HepG2 (cell line): ENCODE measurements around the gene WNK2. TPM values are rescaled to one million over a fixed set of nuclear protein-coding genes. Genes with fewer than 3 reads are reported as not detected.

ENCODE experiments used
- DR1 ChIP-seq: sonication (generic); formaldehyde crosslinking; IDR thresholded peaks from 2 replicates; pipeline ENCODE4 v1.8.0; 2021; ENCODE audit warnings: mild to moderate bottlenecking, missing genetic modification reagents, inconsistent platforms
- HES4 ChIP-seq: sonication (generic); formaldehyde crosslinking; IDR thresholded peaks from 2 replicates; pipeline ENCODE4 v1.9.0; 2021; ENCODE audit warnings: mild to moderate bottlenecking, missing genetic modification reagents, borderline replicate concordance
- KLF13 ChIP-seq: sonication (generic); formaldehyde crosslinking; IDR thresholded peaks from 2 replicates; pipeline ENCODE4 v1.4.0; 2020; ENCODE audit warnings: mild to moderate bottlenecking, missing genetic modification reagents
- SMC3 ChIP-seq: IDR thresholded peaks from 2 replicates; pipeline ENCODE4 v1.6.1; 2011; ENCODE audit warnings: low read length, improper control_type of control experiment
- ZNF3 ChIP-seq: IDR thresholded peaks from 2 replicates; pipeline ENCODE4 v1.7.0; 2017; ENCODE audit warnings: inconsistent platforms
- ZNF431 ChIP-seq: sonication (generic); formaldehyde crosslinking; IDR thresholded peaks from 2 replicates; pipeline ENCODE4 v1.9.0; 2022; ENCODE audit warnings: missing genetic modification reagents, low read depth, mild to moderate bottlenecking, borderline replicate concordance
- ZNF782 ChIP-seq: sonication (generic); formaldehyde crosslinking; IDR thresholded peaks from 2 replicates; pipeline ENCODE4 v1.4.0; 2020; ENCODE audit warnings: missing genetic modification reagents, mild to moderate bottlenecking, borderline replicate concordance
- polyA plus RNA-seq, 8 experiments: library from polyadenylated mRNA; depleted of rRNA in 3 of 8; stranded (reverse) in 7 of 8; unstranded in 1 of 8; fragments of >200 nt; fragmentation: Illumina TruSeq in 4 of 8; extraction: Trizol in 4 of 8; gene quantifications; 2 replicates each; pipeline versions ENCODE4 v1.2.1 to v1.2.3, GENCODE V29; 2011 to 2016; ENCODE audit warnings: low read depth in 4 of 8, missing spikeins in 1 of 8, mixed read lengths in 1 of 8; ENCODE audit not compliant: insufficient read depth in 1 of 8
- total RNA-seq, 5 experiments: library from RNA; depleted of rRNA; stranded (reverse); fragments of >200 nt; fragmentation: Illumina TruSeq; extraction: Trizol; gene quantifications; 2 replicates each; pipeline ENCODE4 v1.2.3, GENCODE V29; 2016; ENCODE audit warnings: low read depth in 1 of 5
- TF ChIP-seq, protein P1 (sequence below): sonication (generic); formaldehyde crosslinking; IDR thresholded peaks from 2 replicates; pipeline ENCODE4 v1.9.0; 2022; ENCODE audit warnings: missing genetic modification reagents, mild to moderate bottlenecking, borderline replicate concordance
- TF ChIP-seq, protein P2 (sequence below): sonication (generic); formaldehyde crosslinking; conservative IDR thresholded peaks from 2 replicates; pipeline ENCODE4 v1.8.0; 2022; ENCODE audit warnings: missing genetic modification reagents
- TF ChIP-seq, protein P3 (sequence below): sonication (generic); formaldehyde crosslinking; IDR thresholded peaks from 2 replicates; pipeline ENCODE4 v1.5.1; 2020; ENCODE audit warnings: mild to moderate bottlenecking, moderate library complexity, missing genetic modification reagents
- TF ChIP-seq, protein P4 (sequence below): sonication (generic); formaldehyde crosslinking; IDR thresholded peaks from 2 replicates; pipeline ENCODE4 v1.5.0; 2020; ENCODE audit warnings: mild to moderate bottlenecking, missing genetic modification reagents
- TF ChIP-seq, protein P5 (sequence below): IDR thresholded peaks from 2 replicates; pipeline ENCODE4 v1.4.0; 2020; ENCODE audit warnings: mild to moderate bottlenecking, missing genetic modification reagents
- TF ChIP-seq, protein P6 (sequence below): sonication (generic); formaldehyde crosslinking; IDR thresholded peaks from 2 replicates; pipeline ENCODE4 v1.4.0; 2020; ENCODE audit warnings: missing genetic modification reagents

WNK2 gene
- total and polyA plus RNA-seq, 2 of the 13 experiments (the other 11 are each of a cell fraction or from before 2014, with no cell fraction given), result 10.5 to 12.0 TPM

DNA sequence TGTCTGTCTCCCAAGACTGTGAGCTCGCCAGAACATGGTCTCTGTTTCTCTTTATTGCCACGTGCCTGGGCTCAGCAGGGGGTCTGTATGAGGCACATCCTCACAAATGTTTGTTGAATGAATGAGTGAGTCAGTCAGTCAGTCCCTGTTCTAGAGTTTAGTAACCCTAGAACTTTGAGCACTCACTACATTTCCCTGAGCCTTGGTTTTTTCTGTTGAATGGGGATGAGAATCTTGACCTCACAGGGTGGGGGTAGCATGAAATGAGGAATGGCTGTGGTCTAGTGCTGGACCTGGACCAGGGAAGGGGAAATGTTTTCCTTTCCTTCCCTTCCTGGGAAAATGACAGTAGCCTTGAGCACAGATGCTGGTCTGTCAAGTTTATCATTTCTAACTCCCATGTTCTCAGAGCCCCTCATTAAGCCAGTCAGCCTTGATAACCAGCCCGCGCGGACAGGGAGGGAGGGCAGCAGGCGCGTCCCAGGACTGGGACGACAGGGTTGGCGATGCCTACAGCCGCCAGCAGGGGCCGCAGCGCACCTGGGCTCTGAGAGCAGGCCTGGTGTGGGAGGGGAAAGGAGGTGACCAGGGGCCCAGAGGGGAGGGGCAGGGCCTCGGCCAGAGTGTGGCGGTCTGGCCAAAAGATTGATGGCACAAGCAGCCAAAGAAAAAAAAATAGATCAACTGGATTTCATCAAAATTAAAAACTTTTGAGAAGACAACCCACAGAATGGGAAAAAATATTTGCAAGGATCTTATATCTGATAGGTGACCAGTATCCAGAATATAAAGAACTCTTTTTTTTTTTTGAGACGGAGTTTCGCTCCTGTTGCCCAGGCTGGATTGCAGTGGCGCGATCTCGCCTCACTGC, 24.1 kb upstream of the WNK2 start (continued):
- TF ChIP-seq, protein P1, sequence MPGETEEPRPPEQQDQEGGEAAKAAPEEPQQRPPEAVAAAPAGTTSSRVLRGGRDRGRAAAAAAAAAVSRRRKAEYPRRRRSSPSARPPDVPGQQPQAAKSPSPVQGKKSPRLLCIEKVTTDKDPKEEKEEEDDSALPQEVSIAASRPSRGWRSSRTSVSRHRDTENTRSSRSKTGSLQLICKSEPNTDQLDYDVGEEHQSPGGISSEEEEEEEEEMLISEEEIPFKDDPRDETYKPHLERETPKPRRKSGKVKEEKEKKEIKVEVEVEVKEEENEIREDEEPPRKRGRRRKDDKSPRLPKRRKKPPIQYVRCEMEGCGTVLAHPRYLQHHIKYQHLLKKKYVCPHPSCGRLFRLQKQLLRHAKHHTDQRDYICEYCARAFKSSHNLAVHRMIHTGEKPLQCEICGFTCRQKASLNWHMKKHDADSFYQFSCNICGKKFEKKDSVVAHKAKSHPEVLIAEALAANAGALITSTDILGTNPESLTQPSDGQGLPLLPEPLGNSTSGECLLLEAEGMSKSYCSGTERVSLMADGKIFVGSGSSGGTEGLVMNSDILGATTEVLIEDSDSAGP (CRISPR knock-in tag), result peak; percentile 75
- TF ChIP-seq ZNF431 (no peak), SMC3 (peak; percentile 66; the same call in 1 of the 2 replicates), KLF13 (CRISPR knock-in tag) (no peak), HES4 (CRISPR knock-in tag) (peak; percentile 33; the same call in 1 of the 2 replicates), DR1 (CRISPR knock-in tag) (no peak), ZNF3 (CRISPR knock-in tag) (peak; percentile 85), ZNF782 (CRISPR knock-in tag) (no peak)
- TF ChIP-seq, protein P2, sequence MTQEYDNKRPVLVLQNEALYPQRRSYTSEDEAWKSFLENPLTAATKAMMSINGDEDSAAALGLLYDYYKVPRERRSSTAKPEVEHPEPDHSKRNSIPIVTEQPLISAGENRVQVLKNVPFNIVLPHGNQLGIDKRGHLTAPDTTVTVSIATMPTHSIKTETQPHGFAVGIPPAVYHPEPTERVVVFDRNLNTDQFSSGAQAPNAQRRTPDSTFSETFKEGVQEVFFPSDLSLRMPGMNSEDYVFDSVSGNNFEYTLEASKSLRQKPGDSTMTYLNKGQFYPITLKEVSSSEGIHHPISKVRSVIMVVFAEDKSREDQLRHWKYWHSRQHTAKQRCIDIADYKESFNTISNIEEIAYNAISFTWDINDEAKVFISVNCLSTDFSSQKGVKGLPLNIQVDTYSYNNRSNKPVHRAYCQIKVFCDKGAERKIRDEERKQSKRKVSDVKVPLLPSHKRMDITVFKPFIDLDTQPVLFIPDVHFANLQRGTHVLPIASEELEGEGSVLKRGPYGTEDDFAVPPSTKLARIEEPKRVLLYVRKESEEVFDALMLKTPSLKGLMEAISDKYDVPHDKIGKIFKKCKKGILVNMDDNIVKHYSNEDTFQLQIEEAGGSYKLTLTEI (CRISPR knock-in tag), result no peak
- TF ChIP-seq, protein P3, sequence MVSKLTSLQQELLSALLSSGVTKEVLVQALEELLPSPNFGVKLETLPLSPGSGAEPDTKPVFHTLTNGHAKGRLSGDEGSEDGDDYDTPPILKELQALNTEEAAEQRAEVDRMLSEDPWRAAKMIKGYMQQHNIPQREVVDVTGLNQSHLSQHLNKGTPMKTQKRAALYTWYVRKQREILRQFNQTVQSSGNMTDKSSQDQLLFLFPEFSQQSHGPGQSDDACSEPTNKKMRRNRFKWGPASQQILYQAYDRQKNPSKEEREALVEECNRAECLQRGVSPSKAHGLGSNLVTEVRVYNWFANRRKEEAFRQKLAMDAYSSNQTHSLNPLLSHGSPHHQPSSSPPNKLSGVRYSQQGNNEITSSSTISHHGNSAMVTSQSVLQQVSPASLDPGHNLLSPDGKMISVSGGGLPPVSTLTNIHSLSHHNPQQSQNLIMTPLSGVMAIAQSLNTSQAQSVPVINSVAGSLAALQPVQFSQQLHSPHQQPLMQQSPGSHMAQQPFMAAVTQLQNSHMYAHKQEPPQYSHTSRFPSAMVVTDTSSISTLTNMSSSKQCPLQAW (CRISPR knock-in tag), result peak; percentile 80
- TF ChIP-seq, protein P4, sequence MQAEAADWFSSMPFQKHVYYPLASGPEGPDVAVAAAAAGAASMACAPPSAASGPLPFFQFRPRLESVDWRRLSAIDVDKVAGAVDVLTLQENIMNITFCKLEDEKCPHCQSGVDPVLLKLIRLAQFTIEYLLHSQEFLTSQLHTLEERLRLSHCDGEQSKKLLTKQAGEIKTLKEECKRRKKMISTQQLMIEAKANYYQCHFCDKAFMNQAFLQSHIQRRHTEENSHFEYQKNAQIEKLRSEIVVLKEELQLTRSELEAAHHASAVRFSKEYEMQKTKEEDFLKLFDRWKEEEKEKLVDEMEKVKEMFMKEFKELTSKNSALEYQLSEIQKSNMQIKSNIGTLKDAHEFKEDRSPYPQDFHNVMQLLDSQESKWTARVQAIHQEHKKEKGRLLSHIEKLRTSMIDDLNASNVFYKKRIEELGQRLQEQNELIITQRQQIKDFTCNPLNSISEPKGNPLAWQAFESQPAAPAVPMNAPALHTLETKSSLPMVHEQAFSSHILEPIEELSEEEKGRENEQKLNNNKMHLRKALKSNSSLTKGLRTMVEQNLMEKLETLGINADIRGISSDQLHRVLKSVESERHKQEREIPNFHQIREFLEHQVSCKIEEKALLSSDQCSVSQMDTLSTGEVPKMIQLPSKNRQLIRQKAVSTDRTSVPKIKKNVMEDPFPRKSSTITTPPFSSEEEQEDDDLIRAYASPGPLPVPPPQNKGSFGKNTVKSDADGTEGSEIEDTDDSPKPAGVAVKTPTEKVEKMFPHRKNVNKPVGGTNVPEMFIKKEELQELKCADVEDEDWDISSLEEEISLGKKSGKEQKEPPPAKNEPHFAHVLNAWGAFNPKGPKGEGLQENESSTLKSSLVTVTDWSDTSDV (CRISPR knock-in tag), result no peak
- TF ChIP-seq, protein P5, sequence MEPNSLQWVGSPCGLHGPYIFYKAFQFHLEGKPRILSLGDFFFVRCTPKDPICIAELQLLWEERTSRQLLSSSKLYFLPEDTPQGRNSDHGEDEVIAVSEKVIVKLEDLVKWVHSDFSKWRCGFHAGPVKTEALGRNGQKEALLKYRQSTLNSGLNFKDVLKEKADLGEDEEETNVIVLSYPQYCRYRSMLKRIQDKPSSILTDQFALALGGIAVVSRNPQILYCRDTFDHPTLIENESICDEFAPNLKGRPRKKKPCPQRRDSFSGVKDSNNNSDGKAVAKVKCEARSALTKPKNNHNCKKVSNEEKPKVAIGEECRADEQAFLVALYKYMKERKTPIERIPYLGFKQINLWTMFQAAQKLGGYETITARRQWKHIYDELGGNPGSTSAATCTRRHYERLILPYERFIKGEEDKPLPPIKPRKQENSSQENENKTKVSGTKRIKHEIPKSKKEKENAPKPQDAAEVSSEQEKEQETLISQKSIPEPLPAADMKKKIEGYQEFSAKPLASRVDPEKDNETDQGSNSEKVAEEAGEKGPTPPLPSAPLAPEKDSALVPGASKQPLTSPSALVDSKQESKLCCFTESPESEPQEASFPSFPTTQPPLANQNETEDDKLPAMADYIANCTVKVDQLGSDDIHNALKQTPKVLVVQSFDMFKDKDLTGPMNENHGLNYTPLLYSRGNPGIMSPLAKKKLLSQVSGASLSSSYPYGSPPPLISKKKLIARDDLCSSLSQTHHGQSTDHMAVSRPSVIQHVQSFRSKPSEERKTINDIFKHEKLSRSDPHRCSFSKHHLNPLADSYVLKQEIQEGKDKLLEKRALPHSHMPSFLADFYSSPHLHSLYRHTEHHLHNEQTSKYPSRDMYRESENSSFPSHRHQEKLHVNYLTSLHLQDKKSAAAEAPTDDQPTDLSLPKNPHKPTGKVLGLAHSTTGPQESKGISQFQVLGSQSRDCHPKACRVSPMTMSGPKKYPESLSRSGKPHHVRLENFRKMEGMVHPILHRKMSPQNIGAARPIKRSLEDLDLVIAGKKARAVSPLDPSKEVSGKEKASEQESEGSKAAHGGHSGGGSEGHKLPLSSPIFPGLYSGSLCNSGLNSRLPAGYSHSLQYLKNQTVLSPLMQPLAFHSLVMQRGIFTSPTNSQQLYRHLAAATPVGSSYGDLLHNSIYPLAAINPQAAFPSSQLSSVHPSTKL, result peak; percentile 60
- TF ChIP-seq, protein P6, sequence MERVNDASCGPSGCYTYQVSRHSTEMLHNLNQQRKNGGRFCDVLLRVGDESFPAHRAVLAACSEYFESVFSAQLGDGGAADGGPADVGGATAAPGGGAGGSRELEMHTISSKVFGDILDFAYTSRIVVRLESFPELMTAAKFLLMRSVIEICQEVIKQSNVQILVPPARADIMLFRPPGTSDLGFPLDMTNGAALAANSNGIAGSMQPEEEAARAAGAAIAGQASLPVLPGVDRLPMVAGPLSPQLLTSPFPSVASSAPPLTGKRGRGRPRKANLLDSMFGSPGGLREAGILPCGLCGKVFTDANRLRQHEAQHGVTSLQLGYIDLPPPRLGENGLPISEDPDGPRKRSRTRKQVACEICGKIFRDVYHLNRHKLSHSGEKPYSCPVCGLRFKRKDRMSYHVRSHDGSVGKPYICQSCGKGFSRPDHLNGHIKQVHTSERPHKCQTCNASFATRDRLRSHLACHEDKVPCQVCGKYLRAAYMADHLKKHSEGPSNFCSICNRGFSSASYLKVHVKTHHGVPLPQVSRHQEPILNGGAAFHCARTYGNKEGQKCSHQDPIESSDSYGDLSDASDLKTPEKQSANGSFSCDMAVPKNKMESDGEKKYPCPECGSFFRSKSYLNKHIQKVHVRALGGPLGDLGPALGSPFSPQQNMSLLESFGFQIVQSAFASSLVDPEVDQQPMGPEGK (CRISPR knock-in tag), result peak; percentile 86
